Central memory CD4-positive, alpha-beta T cell (primary cell): ENCODE results near the gene AGFG2.
"Not testable (repeated sequence)": the region's sequence is repeated elsewhere in the genome, so short reads cannot be mapped to it uniquely, and the experiment has no call there.

Experiments
- DNase-seq: peaks from one replicate; pipeline ENCODE4 v3.0.0; 2022

The AGFG2 gene

DNA sequence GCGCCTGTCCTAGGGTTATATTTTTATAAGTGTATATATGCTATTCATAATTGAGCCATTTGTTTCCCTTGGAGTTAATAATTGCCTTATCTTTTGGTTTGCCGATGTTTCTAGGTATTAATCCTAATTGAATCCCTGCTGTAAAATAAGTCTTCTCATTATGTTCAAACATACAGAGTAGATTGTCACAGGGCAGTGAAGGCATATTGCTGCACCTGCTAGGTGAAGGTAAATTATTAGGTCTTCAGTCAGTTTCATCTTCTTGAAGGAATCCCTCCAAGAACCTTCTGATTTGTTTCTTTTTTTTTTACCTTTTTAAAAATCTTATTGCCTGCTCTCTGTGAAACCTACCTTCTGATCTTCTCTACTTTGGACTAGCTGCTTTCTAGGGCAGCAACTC is 17.9 kb upstream of the AGFG2 start:
- DNase-seq = no peak

DNA sequence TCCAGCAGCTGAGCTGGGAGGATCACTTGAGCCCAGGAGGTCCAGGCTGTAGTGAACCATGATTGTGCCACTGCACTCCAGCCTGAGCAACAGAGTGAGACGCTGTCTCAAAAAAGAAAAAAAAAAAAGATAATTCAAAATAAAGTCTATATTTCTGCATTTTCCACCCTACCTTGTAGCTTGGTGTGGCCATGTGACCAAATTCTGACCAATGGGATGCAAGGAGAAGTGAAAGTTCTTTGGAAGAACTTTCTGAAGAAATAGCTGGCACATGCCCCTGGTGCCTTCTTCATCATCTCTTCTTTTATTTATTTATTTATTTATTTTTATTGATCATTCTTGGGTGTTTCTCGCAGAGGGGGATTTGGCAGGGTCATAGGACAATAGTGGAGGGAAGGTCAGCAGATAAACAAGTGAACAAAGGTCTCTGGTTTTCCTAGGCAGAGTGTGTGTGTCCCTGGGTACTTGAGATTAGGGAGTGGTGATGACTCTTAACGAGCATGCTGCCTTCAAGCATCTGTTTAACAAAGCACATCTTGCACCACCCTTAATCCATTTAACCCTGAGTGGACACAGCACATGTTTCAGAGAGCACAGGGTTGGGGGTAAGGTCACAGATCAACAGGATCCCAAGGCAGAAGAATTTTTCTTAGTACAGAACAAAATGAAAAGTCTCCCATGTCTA is 17.0 kb upstream of the AGFG2 start:
- not testable (repeated sequence) for DNase-seq

DNA sequence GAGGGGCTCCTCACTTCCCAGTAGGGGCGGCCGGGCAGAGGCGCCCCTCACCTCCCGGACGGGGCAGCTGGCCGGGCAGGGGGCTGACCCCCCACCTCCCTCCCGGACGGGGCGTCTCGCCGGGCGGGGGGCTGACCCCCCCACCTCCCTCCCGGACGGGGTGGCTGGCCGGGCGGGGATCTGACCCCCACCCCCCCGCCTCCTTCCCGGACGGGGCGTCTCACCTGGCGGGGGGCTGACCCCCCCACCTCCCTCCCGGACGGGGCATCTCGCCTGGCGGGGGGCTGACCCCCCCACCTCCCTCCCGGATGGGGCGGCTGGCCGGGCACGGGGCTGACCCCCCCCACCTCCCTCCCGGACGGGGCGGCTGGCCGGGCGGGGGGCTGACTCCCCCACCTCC is 15.8 kb upstream of the AGFG2 start:
- not testable (repeated sequence) for DNase-seq

DNA sequence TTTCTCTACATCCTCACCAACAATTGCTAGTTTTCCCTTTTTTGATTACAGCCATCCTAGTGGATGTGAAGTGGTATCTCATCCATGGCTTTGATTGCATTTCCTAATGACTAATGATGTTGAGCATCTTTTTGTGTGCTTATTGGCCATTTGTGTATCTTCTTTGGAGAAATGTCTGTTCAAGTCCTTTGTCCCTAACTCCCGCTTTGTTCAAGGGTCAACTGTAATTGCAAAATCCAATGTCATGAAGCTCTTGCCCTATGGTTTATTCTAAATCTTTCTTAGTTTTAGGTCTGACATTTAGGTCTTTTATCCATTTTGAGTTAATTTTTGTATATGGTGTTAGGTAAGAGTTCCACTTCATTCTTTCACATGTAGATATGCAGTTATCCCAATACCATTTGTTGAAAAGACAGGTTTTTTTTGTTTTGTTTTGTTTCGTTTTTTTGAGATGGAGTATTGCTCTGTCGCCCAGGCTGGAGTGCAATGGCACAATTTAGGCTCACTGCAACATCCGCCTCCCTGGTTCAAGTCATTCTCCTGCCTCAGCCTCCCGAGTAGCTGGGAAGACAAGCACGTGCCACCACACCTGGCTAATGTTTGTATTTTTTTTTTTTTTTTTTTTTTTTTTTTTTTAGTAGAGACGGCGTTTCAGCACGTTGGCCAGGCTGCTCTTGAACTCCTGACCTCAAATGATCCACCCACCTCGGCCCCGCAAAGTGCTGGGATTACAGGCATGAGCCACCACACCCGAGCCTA is 10.7 kb upstream of the AGFG2 start:
- not testable (repeated sequence) for DNase-seq

DNA sequence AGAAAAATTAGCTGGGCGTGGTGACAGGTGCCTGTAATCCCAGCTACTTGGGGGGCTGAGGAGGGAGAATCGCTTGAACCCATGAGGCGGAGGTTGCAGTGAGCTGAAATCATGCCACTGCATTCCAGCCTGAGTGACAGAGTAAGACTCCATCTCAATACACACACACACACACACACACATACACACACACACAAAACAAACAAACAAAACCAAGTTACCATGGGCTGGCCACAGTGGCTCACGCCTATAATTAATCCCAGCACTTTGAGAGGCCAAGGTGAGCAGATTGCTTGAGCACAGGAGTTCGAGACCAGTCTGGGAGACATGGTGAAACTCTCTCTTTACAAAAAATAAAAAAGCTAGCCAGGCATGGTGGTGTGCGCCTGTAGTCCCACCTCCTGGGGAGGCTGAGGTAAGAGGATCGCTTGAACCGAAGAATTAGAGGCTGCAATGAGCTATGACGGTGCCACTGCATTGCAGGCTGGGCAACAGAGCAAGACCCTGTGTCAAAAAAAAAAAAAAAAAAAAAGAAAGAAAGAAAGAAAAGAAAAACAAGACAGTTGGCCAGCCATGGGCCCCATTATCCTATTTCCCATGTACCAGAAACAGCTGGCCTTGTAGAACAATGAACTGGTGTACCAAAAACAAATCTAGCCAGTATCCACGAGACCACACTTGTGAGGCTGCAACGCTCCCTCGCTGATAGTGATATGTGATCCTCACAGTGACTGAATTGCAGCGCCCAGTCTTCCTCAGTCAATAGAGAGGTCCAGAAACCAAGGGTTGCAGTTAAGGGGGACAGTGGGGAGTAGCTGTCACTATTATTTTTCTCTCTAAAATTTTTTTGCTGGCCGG is 6.6 kb upstream of the AGFG2 start:
- DNase-seq = no peak

DNA sequence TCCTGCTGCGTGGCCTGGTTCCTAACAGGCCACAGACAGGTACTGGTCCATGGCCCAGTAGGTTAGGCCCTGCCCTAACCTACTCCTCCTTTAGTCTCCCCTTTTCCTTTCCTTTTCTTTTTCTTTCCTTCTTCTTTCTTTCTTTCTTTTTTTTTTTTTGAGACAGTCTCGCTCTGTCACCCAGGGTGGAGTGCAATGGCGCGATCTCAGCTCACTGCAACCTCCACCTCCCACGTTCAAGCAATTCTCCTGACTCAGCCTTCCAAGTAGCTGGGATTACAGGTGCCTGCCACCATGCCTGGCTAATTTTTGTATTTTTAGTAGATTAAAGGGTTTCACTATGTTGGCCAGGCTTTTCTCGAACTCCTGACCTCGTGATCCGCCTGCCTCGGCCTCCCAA is 3.0 kb upstream of the AGFG2 start:
- not testable (repeated sequence) for DNase-seq

DNA sequence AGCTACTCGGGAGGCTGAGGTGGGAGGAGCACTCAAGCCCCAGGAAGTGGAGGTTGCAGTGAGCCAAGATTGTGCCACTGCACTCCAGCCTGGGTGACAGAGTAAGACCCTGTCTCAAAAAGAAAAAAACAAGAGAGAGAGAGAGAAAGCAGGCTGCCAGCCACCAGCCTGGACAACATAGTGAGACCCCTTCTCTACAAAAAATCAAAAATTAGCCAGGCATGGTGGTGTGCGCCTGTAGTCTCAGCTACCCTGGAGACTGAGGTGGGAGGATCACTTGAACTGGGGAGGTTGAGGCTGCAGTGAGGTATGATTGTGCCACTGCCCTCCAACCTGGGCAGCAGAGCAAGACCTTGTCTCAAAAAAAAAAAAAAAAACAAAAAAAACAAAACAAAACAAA is 2.3 kb upstream of the AGFG2 start:
- DNase-seq = not testable (repeated sequence)

DNA sequence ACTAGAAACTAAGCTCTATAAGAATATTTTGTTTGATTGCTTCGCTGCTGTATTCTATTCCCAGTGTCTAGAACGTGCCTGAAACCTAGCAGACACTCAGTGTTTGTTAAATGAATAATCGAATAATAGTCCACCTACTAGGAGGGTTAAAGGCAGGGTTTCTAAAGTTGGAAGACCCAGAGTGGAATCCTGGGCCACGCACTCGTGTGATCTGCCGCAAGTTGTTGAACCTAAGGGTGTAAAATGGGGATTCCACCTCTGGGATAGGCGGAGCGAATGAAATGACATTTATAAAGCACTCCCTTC is 702 bp upstream of the AGFG2 start:
- no peak for DNase-seq

DNA sequence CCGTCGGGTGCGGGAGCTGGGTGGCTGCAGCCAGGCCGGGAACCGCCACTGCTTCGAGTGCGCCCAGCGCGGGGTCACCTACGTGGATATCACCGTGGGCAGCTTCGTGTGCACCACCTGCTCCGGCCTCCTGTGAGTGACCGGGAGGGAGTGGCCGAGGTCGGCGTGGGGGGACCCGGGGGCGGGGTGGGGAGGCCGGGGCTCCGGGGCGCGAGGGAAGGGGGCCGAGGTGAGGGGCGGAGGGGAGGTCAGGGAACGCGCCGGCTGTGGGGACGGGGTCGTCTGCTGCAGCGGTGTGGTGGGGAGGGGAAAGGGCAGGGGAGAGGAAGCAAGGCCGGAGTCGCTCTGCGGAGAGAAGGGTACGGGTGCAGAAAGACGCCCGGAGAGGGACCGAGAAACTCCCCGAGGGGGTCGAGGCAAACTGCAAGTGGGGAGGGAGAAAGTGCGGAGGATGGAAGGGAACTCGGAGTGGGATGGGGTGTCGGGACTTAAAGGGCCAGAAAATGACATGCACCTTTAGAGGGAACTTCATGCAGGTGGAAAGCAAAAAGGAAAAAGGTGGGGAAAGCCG is 518 bp downstream of the AGFG2 start:
- no peak for DNase-seq

DNA sequence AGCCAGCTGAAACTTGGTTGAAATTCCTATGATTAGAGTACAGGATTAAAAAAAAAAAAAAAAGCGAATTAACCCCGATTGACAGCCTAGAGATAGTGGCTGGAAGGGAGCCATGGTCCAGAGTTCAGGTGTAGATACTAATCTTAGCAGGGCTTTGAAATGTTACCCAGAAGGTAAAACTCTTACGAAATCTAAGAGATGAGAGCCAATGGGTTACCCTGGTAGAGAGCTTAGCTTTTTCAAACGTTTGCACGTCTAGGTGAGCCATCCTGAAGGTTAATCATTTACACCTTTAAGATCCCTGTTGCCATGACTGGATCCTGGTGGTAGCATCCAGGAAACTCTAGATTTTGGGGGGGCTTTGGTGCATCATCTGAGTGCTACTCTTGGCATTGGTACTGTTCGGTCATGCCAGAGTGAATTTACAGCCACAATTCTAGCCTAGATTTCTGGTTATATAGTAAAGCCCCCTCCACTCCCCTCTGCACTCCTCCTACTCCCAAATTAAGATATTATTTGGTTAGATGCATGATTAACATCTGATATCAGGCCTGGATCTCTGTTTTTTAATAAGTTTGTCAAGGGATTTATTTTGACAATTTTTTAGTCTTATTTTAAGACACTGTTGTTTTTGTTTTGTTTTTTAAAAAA is 1.2 kb downstream of the AGFG2 start:
- no peak for DNase-seq

DNA sequence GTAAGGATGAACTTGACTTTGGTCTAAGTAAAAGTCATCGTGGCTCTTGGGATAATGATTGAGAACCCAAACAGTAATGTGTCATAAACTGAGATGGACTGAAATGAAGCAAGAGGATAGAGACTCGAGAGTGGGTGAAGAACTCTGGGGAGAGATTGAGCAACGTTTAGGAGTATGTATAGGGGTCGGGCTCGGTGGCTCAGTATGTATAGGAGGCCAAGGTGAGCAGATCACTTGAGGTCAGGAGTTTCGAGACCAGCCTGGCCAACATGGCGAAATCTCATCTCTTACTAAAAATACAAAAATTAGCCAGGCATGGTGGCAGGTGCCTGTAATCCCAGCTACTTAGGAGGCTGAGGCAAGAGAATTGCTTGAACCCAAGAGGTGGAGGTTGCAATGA is 2.3 kb downstream of the AGFG2 start:
- not testable (repeated sequence) for DNase-seq

DNA sequence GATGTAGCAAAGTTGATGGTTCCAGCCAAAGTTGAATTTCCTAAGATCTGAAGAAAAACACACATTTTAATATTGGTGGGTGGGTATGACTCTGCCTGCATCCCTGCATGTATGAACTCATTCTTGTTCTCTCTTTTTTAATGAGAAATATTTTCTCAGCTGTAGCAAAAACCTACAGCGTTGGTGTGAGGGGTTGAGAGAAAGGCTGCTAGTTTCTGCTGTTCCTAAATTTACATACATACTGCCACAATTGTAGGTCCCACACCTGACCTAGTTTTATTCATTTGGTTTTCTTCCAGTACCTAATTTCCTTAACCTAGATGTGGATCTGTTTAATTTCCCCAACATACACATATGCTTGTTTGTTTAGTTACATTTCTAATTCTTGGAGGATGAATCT is 4.6 kb downstream of the AGFG2 start:
- DNase-seq = no peak

DNA sequence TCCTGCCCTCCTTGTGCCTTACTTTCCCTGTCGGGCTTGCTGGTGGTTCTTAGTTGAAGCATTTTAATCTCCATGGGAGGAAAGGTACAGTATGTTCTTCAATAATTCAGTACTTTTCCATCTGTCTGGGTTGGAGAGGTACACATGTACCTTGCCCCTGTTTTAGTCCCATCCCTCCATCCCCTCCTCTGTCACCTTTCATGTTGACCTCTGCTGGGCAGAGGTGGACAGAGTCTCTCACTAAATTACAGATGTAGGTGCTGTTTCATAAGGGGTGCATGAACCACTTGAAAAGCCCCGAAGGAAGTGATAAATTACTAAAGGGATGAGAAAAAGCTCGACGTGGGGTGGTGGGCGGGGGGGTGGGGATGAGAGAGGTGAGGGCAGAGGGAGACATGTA is 5.4 kb downstream of the AGFG2 start:
- DNase-seq = no peak

DNA sequence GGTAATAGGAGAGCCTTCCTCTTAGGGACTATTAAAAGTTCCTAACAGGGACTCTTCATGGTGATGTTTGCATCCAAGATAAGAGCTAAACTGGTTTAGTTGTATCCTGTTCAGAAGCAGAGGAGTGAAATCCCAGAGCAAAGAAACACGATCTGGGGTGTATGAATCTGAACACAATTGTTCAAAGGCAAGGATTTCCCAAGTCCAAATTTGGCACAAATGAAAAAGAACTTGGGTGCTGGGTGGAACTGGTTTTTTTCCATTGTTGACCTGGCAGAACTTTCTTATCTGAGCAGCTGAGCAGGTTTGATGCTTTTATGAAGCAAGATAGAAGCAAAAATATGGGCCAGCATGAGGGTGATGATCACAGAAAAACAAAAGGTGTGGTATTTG is 6.0 kb downstream of the AGFG2 start:
- no peak for DNase-seq

DNA sequence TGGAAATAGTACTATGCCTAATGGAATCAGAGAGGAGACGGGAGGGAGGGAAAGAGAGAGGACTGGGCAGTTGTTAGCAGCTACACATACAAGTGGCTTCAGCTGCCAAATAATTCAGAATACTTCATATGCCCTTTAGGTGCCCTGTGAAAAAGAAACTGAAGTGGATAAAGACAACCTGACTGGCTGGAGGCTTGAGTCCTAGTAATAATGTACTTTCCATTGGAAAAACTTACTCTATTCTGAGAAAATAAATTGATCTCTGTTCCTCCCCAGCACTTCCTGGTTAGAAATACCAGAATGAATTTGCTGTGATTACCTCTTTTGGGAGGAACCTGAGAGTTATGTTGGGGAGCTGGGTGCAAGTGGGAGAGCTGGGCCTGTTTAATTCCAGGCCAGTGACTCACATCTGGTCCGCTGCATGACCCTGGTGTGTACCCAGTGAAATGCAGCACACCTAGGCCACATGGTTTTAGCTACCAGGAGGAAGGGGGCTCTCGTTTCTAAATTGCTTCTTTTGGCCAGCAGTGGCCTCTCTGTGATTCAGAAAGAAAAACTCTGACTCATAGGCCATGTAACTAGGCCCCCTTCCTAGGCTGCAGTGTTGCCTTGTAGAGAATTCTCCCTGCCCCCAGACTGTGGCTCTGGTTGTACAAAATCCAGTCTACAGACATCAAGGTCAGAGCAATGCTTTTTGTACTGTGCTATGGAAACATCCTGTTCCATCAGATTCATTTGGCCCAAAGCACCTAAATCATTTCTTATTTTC is 6.5 kb downstream of the AGFG2 start:
- DNase-seq = no peak

DNA sequence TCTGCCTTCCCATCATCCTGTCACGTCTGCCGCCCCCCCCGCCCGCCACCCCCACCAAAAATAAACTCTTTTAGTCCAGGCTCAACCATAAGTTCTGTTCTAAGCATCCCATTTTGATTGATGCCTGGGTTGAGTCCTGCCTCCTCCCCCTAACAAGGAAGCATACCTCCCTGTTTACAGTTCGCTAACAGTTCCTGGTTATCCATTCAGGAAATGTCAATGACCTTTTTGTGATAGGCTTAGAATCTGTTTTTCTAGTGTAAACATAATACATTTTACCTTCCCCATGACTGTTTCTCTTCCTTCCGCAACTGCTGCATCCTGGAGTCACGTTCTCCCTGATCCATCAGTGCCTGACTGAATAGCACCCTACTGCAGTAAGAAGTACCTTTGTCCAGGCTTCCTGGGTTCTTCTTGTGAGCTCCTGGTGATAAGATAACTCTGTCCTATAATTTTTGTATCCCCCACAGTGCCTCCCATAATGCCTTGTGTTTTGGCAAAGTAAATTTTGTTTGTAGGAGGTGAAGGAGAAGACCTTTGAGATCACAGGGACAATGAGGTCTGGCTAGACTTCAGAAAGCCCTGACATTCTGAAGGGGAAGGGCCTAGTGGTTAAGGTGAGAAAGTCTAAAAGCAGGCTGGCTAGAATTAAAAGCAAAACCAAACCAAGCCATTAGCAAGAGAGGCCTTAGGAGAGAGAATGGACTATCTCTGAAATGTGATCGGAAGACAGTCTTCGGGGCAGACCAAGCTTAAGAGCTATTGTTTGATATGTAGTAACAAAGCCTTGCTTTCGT is 7.3 kb downstream of the AGFG2 start:
- peak; percentile 56 for DNase-seq

DNA sequence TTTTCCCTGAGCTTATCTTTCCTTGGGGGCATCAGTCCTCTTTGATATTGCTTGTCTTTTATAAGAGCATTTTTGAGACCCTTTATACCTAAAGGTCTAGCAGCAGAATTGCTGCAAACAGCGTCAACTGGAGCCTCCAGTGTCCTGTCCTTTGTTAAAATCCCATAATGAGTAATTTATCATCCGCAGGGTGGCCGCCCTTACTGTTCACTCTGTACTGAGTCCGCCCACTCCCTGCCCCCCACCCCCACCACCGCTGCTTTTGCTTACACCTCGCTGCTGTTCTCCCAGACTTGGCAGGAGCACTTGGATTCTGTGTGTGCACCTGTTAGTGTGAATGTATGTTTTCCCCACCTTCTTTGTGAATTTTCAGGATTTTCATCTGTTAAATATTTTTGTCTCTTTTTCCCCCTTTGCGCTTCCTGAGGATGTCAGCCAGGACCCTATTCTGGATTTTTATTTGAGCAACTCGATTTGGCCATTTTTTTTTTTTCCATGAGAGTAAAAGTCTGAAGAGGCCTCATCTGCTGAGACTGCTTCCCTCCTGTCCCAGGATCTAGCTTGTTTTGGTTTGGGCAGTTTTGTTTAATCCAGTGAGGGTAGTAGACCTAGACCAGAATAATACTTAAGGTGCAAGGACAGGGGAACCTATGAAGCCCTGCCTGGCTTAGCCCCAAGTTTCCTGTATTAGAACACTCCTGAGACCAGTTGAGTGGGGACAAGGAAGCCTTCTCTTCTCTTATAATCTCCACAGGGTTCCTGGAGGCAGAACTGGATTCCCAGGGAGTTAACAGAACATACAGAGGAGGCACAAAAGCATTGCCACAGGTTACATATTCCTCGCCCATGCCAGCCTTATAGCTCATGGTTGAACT is 8.2 kb downstream of the AGFG2 start:
- no peak for DNase-seq

DNA sequence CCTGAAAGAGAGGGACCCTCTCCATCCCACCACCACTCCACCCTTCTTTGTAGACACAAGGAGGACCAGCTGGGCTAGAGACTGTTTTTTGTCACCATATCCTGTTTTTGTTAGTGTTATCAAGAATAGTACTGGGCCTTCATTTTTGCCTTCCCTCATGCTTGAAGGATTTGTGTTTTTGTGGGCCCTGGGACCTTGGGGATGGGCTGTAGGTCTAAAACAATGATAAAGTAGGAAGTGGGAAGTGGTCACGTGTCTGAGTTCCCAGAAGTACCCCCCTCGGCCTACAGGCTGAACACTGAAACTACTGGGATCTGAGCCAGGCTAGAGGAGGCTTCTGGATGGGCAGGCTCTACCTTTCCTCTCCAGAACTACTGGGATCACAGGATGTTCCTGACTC is 8.9 kb downstream of the AGFG2 start:
- no peak for DNase-seq

DNA sequence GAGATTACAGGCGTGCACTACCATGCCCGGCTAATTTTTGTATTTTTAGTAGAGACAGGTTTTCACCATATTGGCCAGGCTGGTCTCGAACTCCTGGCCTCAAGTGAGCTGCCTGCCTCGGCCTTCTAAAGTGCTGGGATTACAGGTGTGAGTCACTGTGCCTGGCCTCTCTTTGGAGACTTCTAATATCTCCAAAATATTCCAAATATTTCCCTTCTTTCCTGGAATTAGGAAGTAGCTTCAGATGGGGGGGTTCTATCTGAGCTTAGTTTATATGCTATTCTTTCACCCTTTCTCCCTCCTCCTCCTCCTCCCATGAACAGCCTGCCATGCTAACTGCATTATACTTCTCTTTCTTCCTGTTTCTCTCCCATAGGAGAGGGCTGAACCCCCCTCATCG is 9.4 kb downstream of the AGFG2 start:
- not testable (repeated sequence) for DNase-seq

DNA sequence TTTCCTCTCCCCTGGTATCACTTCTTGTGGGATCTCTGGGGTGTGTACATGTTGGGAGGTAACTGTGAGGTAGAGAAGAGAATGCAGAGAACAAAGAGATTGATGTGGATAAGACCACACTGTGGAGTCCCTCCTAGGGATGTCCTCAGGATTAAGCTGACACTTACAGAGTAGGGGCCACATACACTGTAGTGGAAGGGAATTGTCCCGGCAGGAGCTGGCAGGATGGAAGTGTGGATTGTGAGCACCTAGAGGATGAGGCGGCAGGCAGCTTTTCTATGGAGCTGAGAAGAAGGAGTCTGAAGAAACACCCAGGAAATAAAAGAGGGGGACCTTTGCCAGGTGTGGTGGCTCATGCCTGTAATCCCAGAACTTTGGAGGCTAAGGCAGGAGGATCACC is 13.5 kb downstream of the AGFG2 start:
- DNase-seq = no peak
